Measurements from ENCODE around the gene SHB.

Gene SHB

DNA sequence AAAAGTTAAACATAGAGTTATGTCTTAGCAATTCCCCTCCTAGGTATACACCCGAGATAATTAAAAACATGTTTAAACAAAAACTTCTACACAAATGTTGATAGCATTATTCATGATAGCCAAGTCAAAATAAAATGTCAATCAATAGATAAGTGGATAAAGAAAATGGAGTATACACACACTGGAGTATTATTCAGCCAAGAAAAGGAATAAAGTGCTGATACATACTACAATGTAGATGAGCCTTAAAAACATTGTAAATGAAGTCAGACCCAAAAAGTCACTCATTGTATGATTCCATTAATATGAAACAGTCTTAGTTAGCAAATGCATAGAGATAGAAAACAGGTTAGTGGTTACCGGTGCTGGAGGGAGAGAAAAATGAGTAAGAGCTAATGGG lies 34.3 kb upstream of the SHB start:
- H3K36me3 ChIP-seq (ENCODE audit: insufficient read depth, low read length), result no peaks in the 10 kb centered on the region
- no peak overlapping the region for H3K9ac ChIP-seq (ENCODE audit: low read depth, low read length)
- no peak overlapping the region for H3K4me2 ChIP-seq (ENCODE audit: low read length)
- no peak overlapping the region for H3K4me3 ChIP-seq (ENCODE audit: low read length)
- no peaks in the 10 kb centered on the region for H3K4me1 ChIP-seq (ENCODE audit: control insufficient read depth, insufficient read depth, low read length)
- no peaks in the 10 kb centered on the region for H3K9me3 ChIP-seq (replicated peaks; ENCODE audit: low read length)
- peaks cover 55% of the 10 kb centered on the region for H3K27me3 ChIP-seq (ENCODE audit: control insufficient read depth, insufficient read depth, low read length)

- H3K27me3 ChIP-seq (ENCODE audit: control insufficient read depth, insufficient read depth, low read length), result peaks cover 59% of the 10 kb centered on the region
- H3K36me3 ChIP-seq (ENCODE audit: insufficient read depth, low read length), result no peaks in the 10 kb centered on the region
- H3K9me3 ChIP-seq (replicated peaks; ENCODE audit: low read length), result no peaks in the 10 kb centered on the region
- no peak overlapping the region for H3K9ac ChIP-seq (ENCODE audit: low read depth, low read length)
- no peaks in the 10 kb centered on the region for H3K4me1 ChIP-seq (ENCODE audit: control insufficient read depth, insufficient read depth, low read length)
- no peak overlapping the region for H3K4me3 ChIP-seq (ENCODE audit: low read length)
- no peak overlapping the region for H3K4me2 ChIP-seq (ENCODE audit: low read length)
These were observed 32.4 kb upstream of the SHB start for GRCh38 chr9:38101423-38101822.

DNA sequence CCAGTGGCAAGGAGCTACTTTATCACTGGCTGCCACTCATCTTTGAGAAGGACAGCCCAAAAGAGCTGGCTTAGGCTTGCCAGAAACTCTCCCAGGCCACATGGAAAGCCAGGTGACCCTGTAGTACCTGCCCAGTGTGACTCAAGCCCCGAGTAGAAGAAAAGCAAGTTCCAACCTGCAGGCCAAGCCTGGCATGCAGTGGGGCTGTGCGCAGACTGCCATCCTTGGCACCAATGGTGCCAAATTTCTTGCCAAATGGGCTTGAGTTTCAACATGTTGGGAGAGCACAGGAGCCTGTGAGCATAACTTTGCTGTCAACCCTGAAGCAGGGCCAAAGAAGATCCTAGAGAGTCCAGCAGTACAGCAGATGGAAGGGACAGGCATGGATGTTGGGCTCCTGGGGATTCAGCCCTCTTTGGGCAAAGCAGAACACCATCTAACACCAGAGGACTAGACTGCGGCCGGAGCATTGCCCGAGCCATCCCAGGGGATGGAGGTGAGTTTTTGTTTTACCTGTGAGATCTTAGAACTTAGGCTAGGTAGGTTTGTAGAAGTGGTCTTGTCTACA lies 27.3 kb upstream of the SHB start:
- Histone ChIP-seq H3K4me1 (ENCODE audit: control insufficient read depth, insufficient read depth, low read length) (no peaks in the 10 kb centered on the region), H3K9me3 (replicated peaks; ENCODE audit: low read length) (no peaks in the 10 kb centered on the region), H3K27me3 (ENCODE audit: control insufficient read depth, insufficient read depth, low read length) (peaks cover 48% of the 10 kb centered on the region), H3K4me2 (ENCODE audit: low read length) (no peak overlapping the region), H3K4me3 (ENCODE audit: low read length) (no peak overlapping the region), H3K9ac (ENCODE audit: low read depth, low read length) (no peak overlapping the region), H3K36me3 (ENCODE audit: insufficient read depth, low read length) (no peaks in the 10 kb centered on the region)

GRCh38 chr9:38094165-38094564 lies 25.1 kb upstream of the SHB start:
- Histone ChIP-seq H3K36me3 (ENCODE audit: insufficient read depth, low read length) (no peaks in the 10 kb centered on the region), H3K9me3 (replicated peaks; ENCODE audit: low read length) (no peaks in the 10 kb centered on the region), H3K4me1 (ENCODE audit: control insufficient read depth, insufficient read depth, low read length) (no peaks in the 10 kb centered on the region), H3K27me3 (ENCODE audit: control insufficient read depth, insufficient read depth, low read length) (peaks cover 35% of the 10 kb centered on the region), H3K4me2 (ENCODE audit: low read length) (no peak overlapping the region), H3K4me3 (ENCODE audit: low read length) (no peak overlapping the region), H3K9ac (ENCODE audit: low read depth, low read length) (no peak overlapping the region)

DNA sequence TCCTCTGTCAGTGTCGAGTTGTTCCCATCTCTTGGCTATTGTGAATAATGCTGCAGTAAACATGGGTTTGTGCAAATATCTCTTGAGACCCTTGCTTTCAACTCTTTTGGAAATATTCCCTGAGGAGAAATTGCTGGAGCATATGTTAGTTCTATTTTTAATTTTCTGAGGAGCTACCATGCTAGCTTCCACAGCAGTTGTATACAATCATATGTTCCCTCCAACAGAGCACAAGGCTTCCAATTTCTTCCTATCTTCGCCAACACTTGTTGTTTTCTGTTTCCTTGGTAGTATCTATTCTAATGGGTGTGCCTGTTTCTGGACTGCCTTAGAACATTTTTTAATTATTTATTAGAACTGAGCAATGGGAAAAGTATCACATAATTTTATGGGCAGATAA lies 23.6 kb upstream of the SHB start:
- Histone ChIP-seq H3K4me2 (ENCODE audit: low read length) (no peak overlapping the region), H3K9ac (ENCODE audit: low read depth, low read length) (no peak overlapping the region), H3K4me1 (ENCODE audit: control insufficient read depth, insufficient read depth, low read length) (no peaks in the 10 kb centered on the region), H3K4me3 (ENCODE audit: low read length) (no peak overlapping the region), H3K27me3 (ENCODE audit: control insufficient read depth, insufficient read depth, low read length) (peaks cover 24% of the 10 kb centered on the region), H3K9me3 (replicated peaks; ENCODE audit: low read length) (no peaks in the 10 kb centered on the region), H3K36me3 (ENCODE audit: insufficient read depth, low read length) (no peaks in the 10 kb centered on the region)

DNA sequence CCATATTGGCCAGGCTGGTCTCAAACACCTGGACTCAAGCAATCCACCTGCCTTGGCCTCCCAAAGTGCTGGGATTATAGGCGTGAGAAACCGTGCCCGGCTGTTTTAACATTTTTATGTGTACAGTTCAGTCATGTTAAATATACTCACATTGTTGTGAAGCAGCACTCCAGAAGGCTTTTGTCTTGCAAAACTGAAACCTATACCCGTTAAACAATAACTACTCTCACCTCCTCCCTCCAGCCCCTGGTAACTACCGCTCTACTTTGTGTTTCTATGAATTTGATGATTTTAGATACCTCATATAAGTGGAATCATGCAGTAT lies 23.1 kb upstream of the SHB start:
- no peaks in the 10 kb centered on the region for H3K36me3 ChIP-seq (ENCODE audit: insufficient read depth, low read length)
- H3K4me3 ChIP-seq (ENCODE audit: low read length), result no peak overlapping the region
- H3K27me3 ChIP-seq (ENCODE audit: control insufficient read depth, insufficient read depth, low read length), result peaks cover 21% of the 10 kb centered on the region
- H3K9ac ChIP-seq (ENCODE audit: low read depth, low read length), result no peak overlapping the region
- H3K4me2 ChIP-seq (ENCODE audit: low read length), result no peak overlapping the region
- no peaks in the 10 kb centered on the region for H3K9me3 ChIP-seq (replicated peaks; ENCODE audit: low read length)
- H3K4me1 ChIP-seq (ENCODE audit: control insufficient read depth, insufficient read depth, low read length), result no peaks in the 10 kb centered on the region

- H3K4me1 ChIP-seq (ENCODE audit: control insufficient read depth, insufficient read depth, low read length), result no peaks in the 10 kb centered on the region
- H3K27me3 ChIP-seq (ENCODE audit: control insufficient read depth, insufficient read depth, low read length), result peaks cover 18% of the 10 kb centered on the region
- no peak overlapping the region for H3K4me2 ChIP-seq (ENCODE audit: low read length)
- H3K9ac ChIP-seq (ENCODE audit: low read depth, low read length), result no peak overlapping the region
- H3K36me3 ChIP-seq (ENCODE audit: insufficient read depth, low read length), result no peaks in the 10 kb centered on the region
- no peak overlapping the region for H3K4me3 ChIP-seq (ENCODE audit: low read length)
- no peaks in the 10 kb centered on the region for H3K9me3 ChIP-seq (replicated peaks; ENCODE audit: low read length)
These were observed 22.5 kb upstream of the SHB start for GRCh38 chr9:38091310-38092199.

GRCh38 chr9:38090170-38090569 lies 21.1 kb upstream of the SHB start:
- Histone ChIP-seq H3K4me3 (ENCODE audit: low read length) (no peak overlapping the region), H3K4me1 (ENCODE audit: control insufficient read depth, insufficient read depth, low read length) (no peaks in the 10 kb centered on the region), H3K36me3 (ENCODE audit: insufficient read depth, low read length) (no peaks in the 10 kb centered on the region), H3K27me3 (ENCODE audit: control insufficient read depth, insufficient read depth, low read length) (peaks cover 19% of the 10 kb centered on the region), H3K9ac (ENCODE audit: low read depth, low read length) (no peak overlapping the region), H3K4me2 (ENCODE audit: low read length) (no peak overlapping the region), H3K9me3 (replicated peaks; ENCODE audit: low read length) (no peaks in the 10 kb centered on the region)

DNA sequence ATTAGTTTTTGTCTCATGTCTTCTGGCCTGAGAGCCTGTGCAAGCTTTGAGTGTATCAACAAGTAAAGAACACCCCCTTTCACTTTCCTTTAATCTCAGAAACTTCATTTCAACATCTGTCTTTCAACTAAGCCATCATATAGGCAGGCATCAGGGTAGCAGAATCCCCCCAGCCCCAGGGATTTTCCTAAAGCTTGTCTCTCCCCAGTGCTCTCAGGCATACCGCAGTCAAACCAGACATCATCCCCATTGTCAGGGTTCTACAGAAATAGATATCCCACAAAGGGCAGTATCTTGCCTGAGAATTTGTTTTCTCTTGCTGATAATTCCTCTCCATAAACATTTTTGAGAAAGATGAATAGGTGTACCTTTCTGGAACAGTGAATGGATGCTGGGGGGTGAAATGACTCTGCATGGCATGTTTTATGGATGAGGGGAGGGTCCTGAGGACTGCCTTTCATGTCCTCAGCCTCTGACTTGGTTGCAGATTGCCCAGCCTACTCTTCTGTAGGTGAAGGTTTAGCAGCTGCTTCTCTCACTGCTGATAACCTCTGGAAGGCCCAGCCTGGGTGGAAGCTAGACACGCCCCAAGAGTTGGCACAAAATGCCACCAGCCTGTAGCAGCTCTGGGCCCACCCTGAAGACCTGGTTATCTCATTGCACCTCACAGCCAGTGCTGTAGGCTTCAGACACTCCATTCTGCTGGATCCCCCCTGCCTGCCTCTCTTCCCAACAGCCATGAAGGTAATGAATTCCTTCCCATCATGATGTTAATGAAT lies 20.5 kb upstream of the SHB start:
- no peaks in the 10 kb centered on the region for H3K4me1 ChIP-seq (ENCODE audit: control insufficient read depth, insufficient read depth, low read length)
- peaks cover 18% of the 10 kb centered on the region for H3K27me3 ChIP-seq (ENCODE audit: control insufficient read depth, insufficient read depth, low read length)
- H3K4me3 ChIP-seq (ENCODE audit: low read length), result no peak overlapping the region

DNA sequence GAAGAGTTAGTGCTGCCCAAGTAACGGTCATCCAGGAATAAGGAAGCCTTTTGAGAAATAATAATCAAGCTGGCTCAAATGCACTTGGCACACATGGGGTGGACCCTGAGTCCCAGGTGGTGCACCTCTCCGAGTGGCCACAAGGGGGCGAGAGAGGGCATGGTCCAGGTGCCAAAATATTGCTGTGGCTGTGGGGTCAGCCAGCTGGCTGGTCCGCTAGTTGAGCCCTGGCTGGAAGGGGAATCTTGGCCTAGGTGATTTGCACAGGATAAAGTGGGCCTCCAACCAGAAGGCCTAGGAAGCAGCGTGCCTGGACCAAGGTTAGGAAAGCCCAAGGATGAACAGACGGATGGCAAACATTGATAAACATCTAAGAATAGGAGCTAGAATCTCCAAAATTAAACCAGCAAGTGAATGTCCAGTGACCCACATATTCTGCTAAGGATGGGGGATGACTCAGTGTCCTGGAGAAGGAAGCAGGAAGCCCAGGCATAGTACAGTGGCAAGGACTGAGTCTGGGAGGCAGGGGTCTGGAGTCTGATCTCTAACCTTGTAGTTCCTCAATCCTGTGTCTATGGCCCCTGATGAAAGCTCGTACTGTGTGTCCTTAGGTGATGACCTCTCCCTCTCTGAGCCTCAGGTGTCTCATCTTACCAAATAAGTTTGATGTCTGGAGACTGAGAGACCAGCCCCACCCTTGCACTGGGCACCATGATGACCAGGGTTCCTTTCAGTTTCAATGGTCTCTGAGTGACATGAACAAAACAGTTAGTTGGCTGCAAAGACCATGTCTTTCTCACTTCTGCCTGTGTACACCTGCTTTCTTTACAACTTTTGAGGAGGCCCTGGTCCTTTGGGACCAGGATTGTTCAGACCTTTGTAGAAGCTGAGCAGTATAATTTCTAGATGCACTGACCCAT lies 19.2 kb upstream of the SHB start:
- H3K9ac ChIP-seq (ENCODE audit: low read depth, low read length), result no peak overlapping the region
- H3K4me2 ChIP-seq (ENCODE audit: low read length), result no peak overlapping the region
- no peaks in the 10 kb centered on the region for H3K36me3 ChIP-seq (ENCODE audit: insufficient read depth, low read length)
- H3K27me3 ChIP-seq (ENCODE audit: control insufficient read depth, insufficient read depth, low read length), result peaks cover 18% of the 10 kb centered on the region
- H3K4me3 ChIP-seq (ENCODE audit: low read length), result no peak overlapping the region
- no peaks in the 10 kb centered on the region for H3K9me3 ChIP-seq (replicated peaks; ENCODE audit: low read length)
- H3K4me1 ChIP-seq (ENCODE audit: control insufficient read depth, insufficient read depth, low read length), result no peaks in the 10 kb centered on the region

More for the DNA sequence above, 20.5 kb upstream of the SHB start:
- Histone ChIP-seq H3K9me3 (replicated peaks; ENCODE audit: low read length) (no peaks in the 10 kb centered on the region), H3K36me3 (ENCODE audit: insufficient read depth, low read length) (no peaks in the 10 kb centered on the region), H3K4me2 (ENCODE audit: low read length) (no peak overlapping the region), H3K9ac (ENCODE audit: low read depth, low read length) (no peak overlapping the region)

- H3K36me3 ChIP-seq (ENCODE audit: insufficient read depth, low read length), result no peaks in the 10 kb centered on the region
- H3K9ac ChIP-seq (ENCODE audit: low read depth, low read length), result no peak overlapping the region
- H3K4me1 ChIP-seq (ENCODE audit: control insufficient read depth, insufficient read depth, low read length), result no peaks in the 10 kb centered on the region
- H3K4me2 ChIP-seq (ENCODE audit: low read length), result no peak overlapping the region
- peaks cover 18% of the 10 kb centered on the region for H3K27me3 ChIP-seq (ENCODE audit: control insufficient read depth, insufficient read depth, low read length)
- H3K9me3 ChIP-seq (replicated peaks; ENCODE audit: low read length), result no peaks in the 10 kb centered on the region
- H3K4me3 ChIP-seq (ENCODE audit: low read length), result no peak overlapping the region
These were observed 17.5 kb upstream of the SHB start for GRCh38 chr9:38086496-38086895.

Measured in skeletal muscle satellite cell (primary cell).